Gastroesophageal sphincter (tissue), 4 donors: Measurements from ENCODE around the gene ACSS1. TPM values are rescaled to one million over a fixed set of nuclear protein-coding genes. Genes with fewer than 3 reads are reported as not detected.

ENCODE experiments used
- ATAC-seq: fragments of 150-250 bp; one replicate; pipeline ENCODE4 v1.9.1; 2016; ENCODE audit warnings: mild to moderate bottlenecking, moderate library complexity
- H3K27ac ChIP-seq, 4 donors: fragments of 200-600 bp; sonication (generic) in 3 of 4; 1 replicate in 3 of 4; 2 replicates in 1 of 4; pipeline ENCODE4 v1.5.1; 2016 to 2019
- H3K27me3 ChIP-seq: fragments of 200-600 bp; sonication (generic); one replicate; pipeline ENCODE4 v1.5.1; 2019
- H3K36me3 ChIP-seq, 2 donors: fragments of 200-600 bp; sonication (generic); one replicate each; pipeline ENCODE4 v1.5.1; 2019; ENCODE audit warnings: control low read depth in 1 of 2
- H3K4me1 ChIP-seq, 3 donors: fragments of 200-600 bp; sonication (generic); 1 replicate in 2 of 3; 2 replicates in 1 of 3; pipeline ENCODE4 v1.5.1; 2016 to 2019; ENCODE audit warnings: control low read depth in 2 of 3
- H3K4me3 ChIP-seq, 2 donors: fragments of 200-600 bp; sonication (generic); one replicate each; pipeline ENCODE4 v1.5.1; 2019; ENCODE audit warnings: mild to moderate bottlenecking in 1 of 2, moderate library complexity in 1 of 2
- H3K9me3 ChIP-seq, 3 donors: fragments of 200-600 bp; sonication (generic); one replicate each; pipeline ENCODE4 v1.5.1; 2017 to 2019; ENCODE audit warnings: control low read depth in 2 of 3
- EP300 ChIP-seq: sonication (generic); formaldehyde crosslinking; IDR thresholded peaks from one replicate; pipeline ENCODE4 v1.6.1; 2017; ENCODE audit warnings: antibody characterized with exemption, mild to moderate bottlenecking
- POLR2A ChIP-seq, 2 donors: fragments of 450-650 bp; IDR thresholded peaks; one replicate each; pipeline ENCODE4 v1.6.1; 2017; ENCODE audit warnings: antibody characterized with exemption in 2 of 2, mild to moderate bottlenecking in 2 of 2, moderate library complexity in 1 of 2
- POLR2AphosphoS5 ChIP-seq: sonication (generic); formaldehyde crosslinking; IDR thresholded peaks from one replicate; pipeline ENCODE4 v1.6.1; 2017; ENCODE audit warnings: antibody characterized with exemption
- WGBS, 2 donors: methylation state at CpG; one replicate each; pipeline ENCODE4 v1.1.5; 2018; ENCODE audit warnings: low coverage in 1 of 2; 5-methylcytosine and 5-hydroxymethylcytosine counted together
- total RNA-seq, 4 donors: library from RNA; depleted of rRNA; stranded (reverse); fragments of >200 nt; gene quantifications; one replicate each; pipeline ENCODE4 v1.1.0, GENCODE V29; 2016
- TF ChIP-seq, protein P1 (sequence below), 4 experiments: fragments of 200-600 bp in 2 of 4; fragments of 450-650 bp in 2 of 4; sonication (generic) in 1 of 4; IDR thresholded peaks; one replicate each; pipeline ENCODE4 v1.5.1; 2017 to 2019; ENCODE audit warnings: antibody characterized with exemption in 4 of 4, mild to moderate bottlenecking in 2 of 4, moderate library complexity in 2 of 4

Gene ACSS1
- total RNA-seq, 4 donors from 2014 or later = 44.7 to 105 (median 61.6) TPM

DNA sequence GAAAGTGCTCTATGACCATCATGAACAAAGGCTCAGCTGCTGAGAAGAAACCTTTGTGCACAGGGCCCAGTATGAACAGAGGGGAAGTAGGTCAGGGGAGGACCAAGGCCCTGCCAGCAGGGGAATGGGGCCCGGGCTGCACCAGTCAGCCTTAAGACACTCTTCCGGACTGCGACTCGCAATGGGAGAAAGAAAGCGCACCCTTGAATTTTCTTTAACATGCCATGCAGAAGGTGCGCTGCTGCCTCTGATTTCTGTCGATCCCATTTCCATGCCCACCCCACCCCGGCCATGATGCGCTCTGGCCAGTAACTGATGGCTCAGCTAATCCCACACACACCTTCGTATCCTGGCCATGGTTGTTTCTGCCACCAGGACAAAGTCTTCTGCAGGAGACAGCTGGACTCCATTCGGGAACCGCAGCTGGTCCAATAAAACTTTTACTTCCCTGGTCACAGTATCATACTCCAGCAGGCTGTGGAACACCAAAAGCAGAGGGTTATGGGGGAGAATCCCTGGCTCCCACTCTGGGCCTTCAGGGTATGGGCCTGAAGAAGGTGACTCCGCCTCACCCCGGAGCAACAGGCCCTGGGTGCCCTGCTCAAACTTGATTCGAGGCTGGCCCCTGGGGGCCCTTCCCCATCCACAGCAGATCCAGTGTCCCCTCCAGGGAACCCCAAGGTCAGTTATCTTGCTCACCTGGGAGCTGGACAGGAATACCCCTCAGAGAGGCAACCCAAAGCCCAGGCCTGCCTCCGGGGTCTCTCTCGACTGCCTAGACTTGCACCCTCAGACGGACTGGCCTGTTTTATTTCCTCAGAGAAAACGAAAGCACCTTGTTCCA, 88.5 kb downstream of the ACSS1 start:
- no peak overlapping the region for H3K27ac ChIP-seq
- no peak overlapping the region for H3K4me3 ChIP-seq
- H3K4me1 ChIP-seq = no peaks in the 10 kb centered on the region
- no peaks in the 10 kb centered on the region for H3K27me3 ChIP-seq
- no peaks in the 10 kb centered on the region for H3K9me3 ChIP-seq
- no peak for ATAC-seq
- 93 to 95% methylated on average over 3 to 4 of the region's 19 CpGs for WGBS, 2 donors
- TF ChIP-seq, protein P1, sequence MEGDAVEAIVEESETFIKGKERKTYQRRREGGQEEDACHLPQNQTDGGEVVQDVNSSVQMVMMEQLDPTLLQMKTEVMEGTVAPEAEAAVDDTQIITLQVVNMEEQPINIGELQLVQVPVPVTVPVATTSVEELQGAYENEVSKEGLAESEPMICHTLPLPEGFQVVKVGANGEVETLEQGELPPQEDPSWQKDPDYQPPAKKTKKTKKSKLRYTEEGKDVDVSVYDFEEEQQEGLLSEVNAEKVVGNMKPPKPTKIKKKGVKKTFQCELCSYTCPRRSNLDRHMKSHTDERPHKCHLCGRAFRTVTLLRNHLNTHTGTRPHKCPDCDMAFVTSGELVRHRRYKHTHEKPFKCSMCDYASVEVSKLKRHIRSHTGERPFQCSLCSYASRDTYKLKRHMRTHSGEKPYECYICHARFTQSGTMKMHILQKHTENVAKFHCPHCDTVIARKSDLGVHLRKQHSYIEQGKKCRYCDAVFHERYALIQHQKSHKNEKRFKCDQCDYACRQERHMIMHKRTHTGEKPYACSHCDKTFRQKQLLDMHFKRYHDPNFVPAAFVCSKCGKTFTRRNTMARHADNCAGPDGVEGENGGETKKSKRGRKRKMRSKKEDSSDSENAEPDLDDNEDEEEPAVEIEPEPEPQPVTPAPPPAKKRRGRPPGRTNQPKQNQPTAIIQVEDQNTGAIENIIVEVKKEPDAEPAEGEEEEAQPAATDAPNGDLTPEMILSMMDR (IDR thresholded peaks at IDR 0.05) = no peak
- no peak for TF ChIP-seq POLR2AphosphoS5
- no peak for TF ChIP-seq EP300
- TF ChIP-seq POLR2A (IDR thresholded peaks at IDR 0.05) = no peak
- peaks cover 3 to 96% of the 10 kb centered on the region in 2 donors for H3K36me3 ChIP-seq

DNA sequence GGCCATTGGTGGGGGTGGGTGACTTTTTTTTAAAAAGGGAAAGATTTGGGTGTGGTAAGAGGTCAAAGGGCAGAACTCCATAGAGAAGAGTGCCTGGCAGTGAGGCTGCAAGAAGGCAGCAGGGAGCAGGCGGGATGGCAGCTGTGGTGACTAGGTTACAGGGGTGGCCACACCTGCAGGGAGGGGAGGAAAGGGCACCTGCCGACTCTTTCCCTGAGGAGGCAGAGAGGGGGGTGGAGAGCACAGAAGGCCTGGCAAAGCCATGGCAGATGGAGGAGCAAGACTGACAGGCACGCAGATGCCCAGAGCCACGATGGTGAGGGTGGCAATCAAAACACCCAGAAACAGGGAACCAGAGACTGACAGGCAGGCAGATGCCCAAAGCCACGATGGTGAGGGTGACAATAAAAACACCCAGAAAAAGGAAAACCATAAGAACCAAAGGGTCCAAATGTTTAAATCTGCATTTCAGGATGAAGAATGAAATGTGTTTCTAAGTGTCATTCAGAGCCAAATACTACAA, 89.6 kb downstream of the ACSS1 start:
- no peak for TF ChIP-seq POLR2A (IDR thresholded peaks at IDR 0.05)
- no peak for TF ChIP-seq EP300
- TF ChIP-seq, protein P1 (IDR thresholded peaks at IDR 0.05) = no peak
- no peak for TF ChIP-seq POLR2AphosphoS5
- 82 to 97% methylated on average over 5 of the region's 5 CpGs for WGBS, 2 donors
- Histone ChIP-seq H3K4me1 (no peaks in the 10 kb centered on the region), H3K27me3 (no peaks in the 10 kb centered on the region), H3K36me3 (peaks cover 3 to 100% of the 10 kb centered on the region in 2 donors), H3K9me3 (no peaks in the 10 kb centered on the region), H3K4me3 (no peak overlapping the region), H3K27ac (no peak overlapping the region)
- no peak for ATAC-seq

DNA sequence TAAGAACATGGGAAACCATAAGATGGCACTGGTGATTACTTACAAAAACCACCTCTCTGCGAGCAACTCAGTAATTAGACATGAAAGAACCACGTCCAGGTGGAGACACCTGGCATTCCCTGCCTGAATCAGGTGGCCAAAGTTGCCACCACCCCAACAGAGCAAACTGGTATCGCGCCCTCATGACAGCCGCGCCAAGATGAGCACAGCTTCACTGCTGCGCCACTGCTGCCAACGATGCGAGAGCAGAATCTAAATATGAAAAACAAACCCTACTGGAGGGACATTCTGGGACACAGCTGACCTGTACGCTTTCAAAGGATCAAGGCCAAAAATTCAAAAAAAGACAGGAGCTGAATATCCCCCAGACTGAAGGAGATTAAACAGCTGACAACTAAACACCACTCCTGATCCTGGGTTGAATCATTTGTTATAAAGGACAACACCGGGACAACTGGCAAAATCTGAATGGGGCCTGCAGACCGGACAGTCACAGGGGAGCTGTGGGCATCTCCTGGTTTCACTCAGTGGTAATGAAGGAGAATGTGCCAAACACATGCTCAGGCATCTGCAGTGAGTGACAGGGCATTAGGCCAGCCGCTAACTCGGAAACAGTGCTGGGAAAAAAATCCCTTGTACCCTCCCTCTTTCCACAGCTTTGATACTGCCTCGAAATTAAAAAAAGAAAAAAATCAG, 91.5 kb downstream of the ACSS1 start:
- no peaks in the 10 kb centered on the region for H3K9me3 ChIP-seq
- peaks cover 3 to 100% of the 10 kb centered on the region in 2 donors for H3K36me3 ChIP-seq
- no peak overlapping the region for H3K4me3 ChIP-seq
- ATAC-seq = no peak
- 83 to 89% methylated on average over 1 to 6 of the region's 15 CpGs for WGBS, 2 donors
- no peak overlapping the region for H3K27ac ChIP-seq
- TF ChIP-seq, protein P1 (IDR thresholded peaks at IDR 0.05) = no peak
- TF ChIP-seq EP300 = no peak
- TF ChIP-seq POLR2AphosphoS5 = no peak
- no peak for TF ChIP-seq POLR2A (IDR thresholded peaks at IDR 0.05)
- no peaks in the 10 kb centered on the region for H3K4me1 ChIP-seq
- H3K27me3 ChIP-seq = no peaks in the 10 kb centered on the region

DNA sequence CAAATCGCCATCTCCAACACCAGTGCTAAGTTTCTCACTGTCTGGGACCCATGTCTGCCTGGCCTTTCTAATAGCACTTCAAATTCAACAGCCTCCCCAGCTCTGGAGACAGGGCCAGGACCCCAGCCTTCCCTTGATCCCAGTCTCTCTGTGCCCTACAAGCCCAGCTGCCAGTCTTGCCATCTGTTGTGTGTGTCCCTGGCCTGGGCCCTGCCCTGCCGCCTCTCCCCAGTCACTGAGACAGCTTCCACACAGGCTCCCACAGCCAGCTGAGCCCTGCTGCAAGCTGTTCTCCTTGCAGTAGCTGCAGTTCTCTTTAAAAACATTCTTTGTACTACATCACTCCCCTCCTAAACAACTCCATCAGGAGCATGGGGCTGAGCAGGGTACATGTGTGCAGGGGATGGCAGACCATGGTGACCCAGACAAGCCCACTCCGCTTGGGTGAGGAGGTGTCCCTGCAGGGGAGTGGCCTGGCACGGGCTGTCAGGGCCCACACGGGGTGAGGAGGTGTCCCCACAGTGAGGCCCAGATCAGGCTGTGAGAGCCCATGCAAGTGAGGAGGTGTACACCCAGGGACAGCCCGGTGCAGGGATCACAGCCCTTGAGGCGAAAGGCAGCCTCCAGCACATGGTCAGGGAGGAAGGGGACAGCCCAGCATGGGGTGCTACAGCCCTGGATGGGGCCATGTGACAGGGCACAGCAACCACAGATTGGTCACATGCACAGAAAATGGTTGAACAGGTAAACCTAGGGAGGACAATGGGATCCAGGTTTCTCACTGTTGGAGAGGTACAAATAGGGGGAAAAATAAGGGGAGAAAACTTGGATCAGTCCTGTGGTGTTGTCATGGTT, 92.6 kb downstream of the ACSS1 start:
- H3K36me3 ChIP-seq = peaks cover 3 to 100% of the 10 kb centered on the region in 2 donors
- no peak for ATAC-seq
- no peak overlapping the region for H3K4me3 ChIP-seq
- no peaks in the 10 kb centered on the region for H3K9me3 ChIP-seq
- 98% methylated on average over 4 of the region's 7 CpGs; no CpG with 5 or more reads in 1 of the 2 donors for WGBS, 2 donors
- TF ChIP-seq, protein P1 (IDR thresholded peaks at IDR 0.05) = no peak
- no peak for TF ChIP-seq POLR2A (IDR thresholded peaks at IDR 0.05)
- TF ChIP-seq POLR2AphosphoS5 = no peak
- no peak for TF ChIP-seq EP300
- no peaks in the 10 kb centered on the region for H3K27me3 ChIP-seq
- no peaks in the 10 kb centered on the region for H3K4me1 ChIP-seq
- H3K27ac ChIP-seq = no peak overlapping the region
